ENCODE measurements around the gene CHCHD6.

DNA sequence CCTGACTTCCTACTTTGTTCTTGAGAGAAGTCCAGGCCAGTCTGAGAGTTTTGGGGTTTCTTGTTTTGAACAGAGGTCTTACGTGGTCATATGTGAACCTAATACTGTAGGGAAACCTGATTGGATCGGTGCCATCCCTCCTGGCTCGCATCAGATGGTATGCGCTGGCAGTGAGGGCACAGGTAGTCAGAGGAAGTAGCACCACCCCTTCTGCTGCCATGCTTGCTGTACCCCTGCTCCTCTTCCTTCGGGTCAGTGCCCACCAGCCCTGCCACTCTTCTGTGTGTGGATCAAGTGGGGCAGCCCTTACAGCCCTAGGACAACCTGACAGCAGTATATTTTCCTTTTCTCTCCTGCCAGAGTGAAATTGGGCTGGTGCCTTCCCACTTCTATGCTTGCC, 39.7 kb downstream of the CHCHD6 start:
- TF ChIP-seq, protein P1, sequence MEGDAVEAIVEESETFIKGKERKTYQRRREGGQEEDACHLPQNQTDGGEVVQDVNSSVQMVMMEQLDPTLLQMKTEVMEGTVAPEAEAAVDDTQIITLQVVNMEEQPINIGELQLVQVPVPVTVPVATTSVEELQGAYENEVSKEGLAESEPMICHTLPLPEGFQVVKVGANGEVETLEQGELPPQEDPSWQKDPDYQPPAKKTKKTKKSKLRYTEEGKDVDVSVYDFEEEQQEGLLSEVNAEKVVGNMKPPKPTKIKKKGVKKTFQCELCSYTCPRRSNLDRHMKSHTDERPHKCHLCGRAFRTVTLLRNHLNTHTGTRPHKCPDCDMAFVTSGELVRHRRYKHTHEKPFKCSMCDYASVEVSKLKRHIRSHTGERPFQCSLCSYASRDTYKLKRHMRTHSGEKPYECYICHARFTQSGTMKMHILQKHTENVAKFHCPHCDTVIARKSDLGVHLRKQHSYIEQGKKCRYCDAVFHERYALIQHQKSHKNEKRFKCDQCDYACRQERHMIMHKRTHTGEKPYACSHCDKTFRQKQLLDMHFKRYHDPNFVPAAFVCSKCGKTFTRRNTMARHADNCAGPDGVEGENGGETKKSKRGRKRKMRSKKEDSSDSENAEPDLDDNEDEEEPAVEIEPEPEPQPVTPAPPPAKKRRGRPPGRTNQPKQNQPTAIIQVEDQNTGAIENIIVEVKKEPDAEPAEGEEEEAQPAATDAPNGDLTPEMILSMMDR (IDR thresholded peaks at IDR 0.05): no peak
- TF ChIP-seq POLR2A (IDR thresholded peaks at IDR 0.05): no peak
